HCT116 (cell line): Measurements from ENCODE around the gene PDE6B.

ENCODE experiments used
- ATF3 ChIP-seq: IDR thresholded peaks from 2 replicates; pipeline ENCODE4 v1.6.1; 2012
- CTCF ChIP-seq, 3 experiments: fragments of 200-600 bp in 1 of 3; sonication (generic) in 1 of 3; IDR thresholded peaks in 2 of 3; conservative IDR thresholded peaks in 1 of 3; 2 replicates each; pipeline ENCODE4 v1.5.1; 2012 to 2017; ENCODE audit warnings: low read depth in 2 of 3, low read length in 2 of 3, antibody characterized with exemption in 1 of 3, borderline replicate concordance in 1 of 3, control low read depth in 1 of 3, mild to moderate bottlenecking in 1 of 3, mixed read lengths in 1 of 3, mixed run types in 1 of 3, moderate library complexity in 1 of 3; ENCODE audit not compliant: insufficient read depth in 1 of 3
- POLR2AphosphoS5 ChIP-seq: IDR thresholded peaks from 2 replicates; pipeline ENCODE4 v1.6.1; 2011; ENCODE audit warnings: mild to moderate bottlenecking, low read depth, low read length, moderate library complexity
- REST ChIP-seq: IDR thresholded peaks from 2 replicates; pipeline ENCODE4 v1.6.1; 2012; ENCODE audit warnings: low read depth
- SP1 ChIP-seq: IDR thresholded peaks from 2 replicates; pipeline ENCODE4 v1.6.1; 2012; ENCODE audit warnings: low read depth
- SRF ChIP-seq: IDR thresholded peaks from 2 replicates; pipeline ENCODE4 v1.6.1; 2012; ENCODE audit warnings: low read depth
- ZBTB33 ChIP-seq: IDR thresholded peaks from 2 replicates; pipeline ENCODE4 v1.6.1; 2011; ENCODE audit warnings: mild to moderate bottlenecking, low read length, moderate library complexity; ENCODE audit not compliant: insufficient replicate concordance; ENCODE audit errors: extremely low read depth

GRCh38 chr4:680551-680927 lies 55.2 kb downstream of the PDE6B start:
- no peak for TF ChIP-seq SP1
- TF ChIP-seq ZBTB33, result no peak
- TF ChIP-seq ATF3, result no peak
- no peak for TF ChIP-seq SRF
- TF ChIP-seq CTCF (IDR thresholded peaks at IDR 0.05 in 2 of 3, conservative IDR thresholded peaks at IDR 0.05 in 1 of 3; ENCODE audit: borderline replicate concordance in 1 of 3, insufficient read depth in 1 of 3, low read depth in 2 of 3, low read length in 2 of 3), result no peak
- TF ChIP-seq POLR2AphosphoS5, result no peak
- no peak for TF ChIP-seq REST
